ENCODE data around the gene NINL. TPM values are rescaled to one million over a fixed set of nuclear protein-coding genes. Genes with fewer than 3 reads are reported as not detected.

NINL gene
- total and polyA plus RNA-seq, 2 of the 4 experiments (the other 2 are of a cell fraction): 3.0 to 10.4 TPM

DNA sequence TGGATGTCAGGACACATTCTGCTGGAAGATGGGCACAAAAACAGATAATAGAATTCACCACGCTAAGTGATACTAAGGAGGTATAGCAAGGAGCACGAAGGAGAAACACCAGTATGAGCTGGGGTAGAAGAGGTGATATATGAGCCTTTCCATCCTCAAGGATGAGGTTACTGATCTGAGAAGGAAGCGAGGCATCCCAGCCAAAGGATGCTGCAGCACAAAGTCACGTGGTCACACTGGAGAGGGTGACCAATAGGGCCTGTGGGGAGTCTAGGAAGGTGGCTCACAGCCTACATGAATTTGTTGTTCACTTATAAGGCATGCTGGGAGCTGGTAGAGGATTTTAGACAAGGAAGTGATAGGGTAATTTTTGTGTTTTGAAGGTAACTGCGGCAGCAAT, 176.4 kb downstream of the NINL start:
- H3K27ac ChIP-seq (ENCODE audit: insufficient read depth, low read length): no peak overlapping the region
- no peak overlapping the region for H3K23ac ChIP-seq (ENCODE audit: low read depth, low read length)
- H3K4ac ChIP-seq (ENCODE audit: low read depth, low read length): no peak overlapping the region
- H4K91ac ChIP-seq (ENCODE audit: insufficient read depth, low read depth, low read length): no peak overlapping the region
- H3K56ac ChIP-seq (ENCODE audit: extremely low read depth, insufficient read depth, low read length): no peak overlapping the region
- peak overlapping the region in 1 of 2 experiments; percentile 55; a peak in 1 of 4 replicates for H4K8ac ChIP-seq (ENCODE audit: low read depth in 2 of 2, low read length in 2 of 2)
- ChIA-PET CTCF (interaction anchor here (0.6 to 1.8 kb wide), 2 partner anchors 10 to 20 kb away, joined by 4 to 15 read pairs; no protein-coding TSS in a partner anchor), POLR2A (ENCODE audit: unreplicated experiment) (no interaction called here)
- H4K5ac ChIP-seq (ENCODE audit: low read depth, low read length): no peak overlapping the region
- H3K4me3 ChIP-seq (ENCODE audit: insufficient read depth, low read depth, low read length): no peak overlapping the region
- 0 out of 2 replicates have a peak, but pooled peaks cover 4% of the 10 kb centered on the region for H3K9me1 ChIP-seq (ENCODE audit: insufficient read depth, low read length)
- DNase-seq (no peak), ATAC-seq (ENCODE audit: low read depth) (no peak)
- no peak overlapping the region for H2AK9ac ChIP-seq (replicated peaks; ENCODE audit: low read depth, low read length, poor library complexity)
- H3K79me1 ChIP-seq (ENCODE audit: low read depth in 1 of 2, low read length in 2 of 2): peaks cover 23 to 38% of the 10 kb centered on the region in 2 experiments
- dilution Hi-C loops (cut with HindIII; ENCODE audit: low sequenced_read_pairs, unreplicated experiment): no loop called here
- H2BK20ac ChIP-seq (ENCODE audit: low read depth, low read length): no peak overlapping the region
- no peak overlapping the region for H2BK5ac ChIP-seq (ENCODE audit: low read depth, low read length, poor library complexity, severe bottlenecking)
- 0 out of 2 replicates have a peak overlapping the region, but pooled peaks have one; percentile 13 for H2AK5ac ChIP-seq (ENCODE audit: low read depth, low read length)
- no peak overlapping the region for H2AFZ ChIP-seq (replicated peaks; ENCODE audit: low read length, poor library complexity)
- no peak overlapping the region for H3K18ac ChIP-seq (ENCODE audit: low read depth, low read length)
- no peak overlapping the region for H2BK120ac ChIP-seq (ENCODE audit: low read depth, low read length)
- H3K27me3 ChIP-seq (ENCODE audit: control insufficient read depth, insufficient read depth, low read length): no peaks in the 10 kb centered on the region
- no peaks in the 10 kb centered on the region for H3K9me3 ChIP-seq (ENCODE audit: control insufficient read depth, insufficient read depth, low read length)
- no peak overlapping the region for H3K14ac ChIP-seq (replicated peaks; ENCODE audit: low read depth, low read length)
- TF ChIP-seq CEBPB (IDR thresholded peaks at IDR 0.05; ENCODE audit: low read depth, low read length): no peak
- no peak for TF ChIP-seq SMC3 (IDR thresholded peaks at IDR 0.05; ENCODE audit: low read depth, low read length)
- no peak for TF ChIP-seq RAD21 (IDR thresholded peaks at IDR 0.05; ENCODE audit: low read length)
- no peak for TF ChIP-seq MXI1 (IDR thresholded peaks at IDR 0.05; ENCODE audit: borderline replicate concordance, low read depth, low read length)
- no peak for TF ChIP-seq CHD1 (IDR thresholded peaks at IDR 0.05; ENCODE audit: low read depth, low read length)
- no peak for TF ChIP-seq RCOR1 (IDR thresholded peaks at IDR 0.05; ENCODE audit: insufficient replicate concordance, low read length)
- TF ChIP-seq RFX5 (IDR thresholded peaks at IDR 0.05; ENCODE audit: low read depth, low read length): no peak
- TF ChIP-seq MAZ (IDR thresholded peaks at IDR 0.05; ENCODE audit: borderline replicate concordance, low read depth, low read length): no peak
- no peak for TF ChIP-seq BHLHE40 (IDR thresholded peaks at IDR 0.05; ENCODE audit: low read depth, low read length)
- TF ChIP-seq CTCF (conservative IDR thresholded peaks at IDR 0.05; ENCODE audit: low read depth, low read length): no peak
- TF ChIP-seq NFE2L2 (IDR thresholded peaks at IDR 0.05; ENCODE audit: low read depth, low read length): no peak
- TF ChIP-seq, protein P1, sequence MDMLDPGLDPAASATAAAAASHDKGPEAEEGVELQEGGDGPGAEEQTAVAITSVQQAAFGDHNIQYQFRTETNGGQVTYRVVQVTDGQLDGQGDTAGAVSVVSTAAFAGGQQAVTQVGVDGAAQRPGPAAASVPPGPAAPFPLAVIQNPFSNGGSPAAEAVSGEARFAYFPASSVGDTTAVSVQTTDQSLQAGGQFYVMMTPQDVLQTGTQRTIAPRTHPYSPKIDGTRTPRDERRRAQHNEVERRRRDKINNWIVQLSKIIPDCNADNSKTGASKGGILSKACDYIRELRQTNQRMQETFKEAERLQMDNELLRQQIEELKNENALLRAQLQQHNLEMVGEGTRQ (IDR thresholded peaks at IDR 0.05; ENCODE audit: low read depth, low read length): no peak
- no peak for TF ChIP-seq MAFK (IDR thresholded peaks at IDR 0.05; ENCODE audit: low read depth, low read length)
- TF ChIP-seq POLR2A (IDR thresholded peaks at IDR 0.05; ENCODE audit: low read depth, low read length): no peak
- TF ChIP-seq FOS (IDR thresholded peaks at IDR 0.05; ENCODE audit: low read depth, low read length): no peak
- no peak for TF ChIP-seq ELK1 (IDR thresholded peaks at IDR 0.05; ENCODE audit: borderline replicate concordance, low read depth, low read length)
- BruUV-seq (replicated peaks): no TSS peak
- WGBS, 2 experiments (ENCODE audit: extremely low coverage in 2 of 2, insufficient read length in 1 of 2): 78% methylated on average over 2 of the region's 5 CpGs; no CpG with 5 or more reads in 1 of the 2 experiments
- H2BK15ac ChIP-seq (ENCODE audit: low read depth, low read length): no peak overlapping the region
- H3K36me3 ChIP-seq (ENCODE audit: control insufficient read depth, insufficient read depth, low read length): no peaks in the 10 kb centered on the region; the same call in 1 of the 2 replicates
- in situ Hi-C loops (cut with MboI; ENCODE audit: low sequenced_read_pairs): loop anchor here (25.0 kb wide), 1 partner anchor 1772 kb away; the partner anchor contains the start of gene CST3
- intact Hi-C loops (cut with micrococcal nuclease): loop anchor here (5.0 kb wide), 1 partner anchor 133 kb away; no protein-coding TSS in a partner anchor
- peaks cover 1% of the 10 kb centered on the region for H3K4me1 ChIP-seq (ENCODE audit: control insufficient read depth, insufficient read depth, low read length)
- no peaks in the 10 kb centered on the region for H4K20me1 ChIP-seq (ENCODE audit: insufficient read depth, low read length)
- H3K4me2 ChIP-seq (ENCODE audit: low read depth, low read length): no peak overlapping the region
- peak overlapping the region; percentile 86; the same call in 1 of the 2 replicates for H3K9ac ChIP-seq (ENCODE audit: low read depth, low read length)
